HG03575 (cell line): ENCODE data around the gene TMF1.

ENCODE experiments used
- ATAC-seq: cut with Tn5 transposase; IDR thresholded peaks from one replicate; pipeline ENCODE4 v1.9.1; 2021; ENCODE audit not compliant: unreplicated experiment, insufficient number of reproducible peaks, low FRiP score; ENCODE audit errors: extremely low read depth

Gene TMF1

DNA sequence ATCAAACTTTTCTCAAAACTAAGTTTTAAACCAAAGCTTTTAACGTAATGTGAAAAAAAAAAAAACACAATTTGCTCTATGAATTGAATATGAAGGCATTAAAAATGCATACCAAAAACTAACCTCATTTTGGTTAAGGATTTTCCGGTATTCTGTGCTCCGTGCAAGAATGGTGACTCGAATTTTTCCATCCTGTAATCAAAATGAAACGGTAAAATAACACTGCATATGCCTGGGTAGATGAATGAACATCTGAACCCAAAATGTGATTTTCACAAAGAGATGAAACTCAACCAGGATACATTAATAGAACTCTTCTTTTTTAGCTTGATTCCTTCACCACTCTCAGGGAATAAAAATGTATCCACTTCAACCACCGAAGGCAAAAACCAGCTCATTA is 64.8 kb downstream of the TMF1 start:
- ATAC-seq = no peak

- ATAC-seq = no peak
These were observed 65.5 kb downstream of the TMF1 start for GRCh38 chr3:68986496-68987208.

DNA sequence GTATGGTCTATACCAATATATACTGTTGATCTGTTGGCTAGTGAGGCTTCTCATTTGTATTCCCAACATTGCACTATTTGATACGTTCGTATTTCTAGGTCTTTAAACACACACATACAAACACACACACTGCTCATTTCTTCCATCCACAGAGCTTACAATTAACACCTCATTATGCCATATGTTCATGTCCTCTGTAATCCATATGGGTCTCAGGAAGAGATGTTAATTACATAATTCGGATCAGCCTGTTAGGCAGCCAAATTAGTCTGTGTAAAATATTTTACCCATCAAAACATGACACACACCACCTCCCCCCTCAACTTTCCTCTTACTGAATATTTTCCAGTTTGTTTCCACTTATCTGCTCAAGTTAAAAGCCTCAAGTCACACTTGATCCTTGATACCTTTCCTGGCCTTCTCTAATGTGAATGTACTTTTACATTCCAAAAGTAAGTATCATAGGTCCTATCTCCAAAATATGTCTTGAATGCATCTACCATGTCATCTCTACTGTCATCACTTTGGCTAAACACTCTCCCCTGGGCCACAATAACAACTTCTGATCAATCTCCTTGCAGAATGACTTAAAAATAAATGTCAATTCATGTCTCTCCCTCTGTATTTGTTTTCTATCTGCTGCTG is 66.9 kb downstream of the TMF1 start:
- ATAC-seq = no peak

- ATAC-seq = no peak
These were observed 68.1 kb downstream of the TMF1 start for GRCh38 chr3:68984011-68984530.

- no peak for ATAC-seq
These were observed 74.5 kb downstream of the TMF1 start for GRCh38 chr3:68977486-68978167.

DNA sequence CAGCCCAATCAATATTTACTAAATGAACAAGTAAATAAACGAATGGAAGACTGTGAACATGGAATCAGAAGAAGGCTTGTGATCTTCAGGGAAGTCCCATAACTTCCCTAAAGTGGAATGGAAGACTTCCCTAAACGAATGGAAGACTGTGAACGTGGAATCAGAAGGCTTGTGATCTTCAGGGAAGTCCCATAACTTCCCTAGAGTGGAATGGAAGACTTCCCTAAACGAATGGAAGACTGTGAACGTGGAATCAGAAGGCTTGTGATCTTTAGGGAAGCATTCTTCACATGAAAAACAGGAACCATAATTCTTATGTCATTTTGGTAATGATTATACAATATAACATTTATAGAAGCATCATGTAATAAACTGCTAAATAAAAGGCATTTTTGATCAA is 77.4 kb downstream of the TMF1 start:
- no peak for ATAC-seq

DNA sequence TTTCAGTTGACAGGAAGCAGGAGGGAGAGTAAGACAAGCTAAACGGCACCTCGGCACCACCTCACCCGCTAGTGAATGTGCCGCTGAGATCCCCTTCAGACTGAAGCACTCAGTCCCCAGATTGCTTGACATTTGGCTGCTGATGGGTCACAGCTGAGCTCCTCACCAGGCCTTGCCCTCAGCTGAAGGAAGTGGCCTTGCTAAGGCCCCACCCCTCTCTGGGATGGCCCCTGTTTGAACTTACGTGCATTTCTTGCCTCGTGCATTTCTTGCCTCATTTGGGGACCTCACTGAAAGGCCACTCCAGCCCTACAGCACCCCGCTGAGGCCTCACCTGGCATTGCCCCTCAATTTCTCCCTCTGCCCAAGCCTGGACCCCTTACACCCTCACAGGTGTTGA is 78.5 kb downstream of the TMF1 start:
- ATAC-seq = no peak

- no peak for ATAC-seq
These were observed 79.7 kb downstream of the TMF1 start for GRCh38 chr3:68972358-68972979.
